ENCODE data around the gene SEMA3E. TPM values are rescaled to one million over a fixed set of nuclear protein-coding genes. Genes with fewer than 3 reads are reported as not detected.

The SEMA3E gene
- total and polyA plus RNA-seq, 5 donors from 2014 or later: not detected

DNA sequence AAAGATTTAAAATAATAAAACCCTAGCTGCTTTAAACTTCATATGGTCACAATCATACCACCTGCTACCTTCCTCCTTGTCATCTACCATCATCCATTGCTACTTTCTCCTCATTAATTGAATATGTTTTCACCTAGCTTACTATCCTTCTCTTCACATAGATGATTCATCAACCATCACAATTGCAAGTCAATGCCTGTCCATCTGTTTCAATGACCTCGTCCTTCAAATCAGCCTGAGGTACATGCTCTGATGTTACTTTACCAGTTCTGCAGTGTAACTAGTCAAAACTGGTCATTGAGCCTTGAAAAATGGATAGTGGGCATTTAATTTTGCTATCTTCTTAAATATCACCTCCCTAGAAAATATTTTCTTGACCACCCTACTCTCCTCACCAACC is 164.7 kb downstream of the SEMA3E start:
- no peak for DNase-seq
- no peak overlapping the region for H3K27ac Mint-ChIP-seq
- no peak overlapping the region for H3K4me3 Mint-ChIP-seq

DNA sequence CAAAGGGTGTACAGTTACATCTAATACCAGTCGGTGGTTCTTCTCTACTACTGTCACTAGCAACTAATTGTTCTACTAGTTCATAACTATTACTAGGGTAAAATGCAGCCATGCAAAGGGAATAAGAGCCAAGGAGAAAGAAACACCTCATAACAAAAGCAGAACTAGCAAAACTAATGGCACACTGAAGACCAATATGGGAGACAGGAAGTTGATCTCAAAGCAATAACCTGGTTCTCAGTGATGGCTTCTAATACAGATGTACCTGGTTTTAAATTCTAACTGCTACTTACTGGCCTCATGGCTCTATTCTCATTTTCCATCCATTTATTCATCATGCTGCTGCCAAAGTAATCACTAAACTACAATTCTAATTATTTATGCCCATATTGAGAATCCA is 170.3 kb downstream of the SEMA3E start:
- no peaks in the 10 kb centered on the region for H3K36me3 Mint-ChIP-seq
- H3K4me3 Mint-ChIP-seq: no peak overlapping the region
- no peaks in the 10 kb centered on the region for H3K4me1 ChIP-seq (ENCODE audit: control insufficient read depth, insufficient read depth, low read length, poor library complexity, severe bottlenecking)
- H3K4me1 Mint-ChIP-seq: no peaks in the 10 kb centered on the region
- peaks cover 0 to 17% (median 3%) of the 10 kb centered on the region in 7 donors for H3K9me3 Mint-ChIP-seq
- DNase-seq: no peak
- no peak for ATAC-seq (ENCODE audit: low read depth in 2 of 2)
- H3K9me3 ChIP-seq (ENCODE audit: control insufficient read depth in 2 of 2, low read length in 2 of 2): peaks cover 0 to 2% of the 10 kb centered on the region in 2 experiments
- no peak overlapping the region for H3K27ac Mint-ChIP-seq
- H3K27me3 Mint-ChIP-seq: no peaks in the 10 kb centered on the region
- H3K36me3 ChIP-seq (ENCODE audit: control insufficient read depth, insufficient read depth, low read length): no peaks in the 10 kb centered on the region
- no peak overlapping the region for H3K4me3 ChIP-seq (ENCODE audit: low read depth, low read length)
- H3K27me3 ChIP-seq (ENCODE audit: control insufficient read depth, insufficient read depth, low read length): no peaks in the 10 kb centered on the region
- no peak overlapping the region for H3K27ac ChIP-seq (ENCODE audit: insufficient read depth, low read length, poor library complexity, severe bottlenecking)

More for the DNA sequence above, 164.7 kb downstream of the SEMA3E start:
- H3K36me3 ChIP-seq (ENCODE audit: control insufficient read depth, insufficient read depth, low read length): no peaks in the 10 kb centered on the region
- no peaks in the 10 kb centered on the region for H3K27me3 Mint-ChIP-seq
- H3K4me1 Mint-ChIP-seq: peaks cover 0 to 5% (median 0%) of the 10 kb centered on the region in 4 donors
- no peak overlapping the region for H3K27ac ChIP-seq (ENCODE audit: insufficient read depth, low read length, poor library complexity, severe bottlenecking)
- no peaks in the 10 kb centered on the region for H3K9me3 ChIP-seq (ENCODE audit: control insufficient read depth in 2 of 2, low read length in 2 of 2)
- no peaks in the 10 kb centered on the region for H3K36me3 Mint-ChIP-seq
- H3K27me3 ChIP-seq (ENCODE audit: control insufficient read depth, insufficient read depth, low read length): no peaks in the 10 kb centered on the region
- H3K4me1 ChIP-seq (ENCODE audit: control insufficient read depth, insufficient read depth, low read length, poor library complexity, severe bottlenecking): no peaks in the 10 kb centered on the region
- H3K4me3 ChIP-seq (ENCODE audit: low read depth, low read length): no peak overlapping the region
- no peak for ATAC-seq (ENCODE audit: low read depth in 2 of 2)
- peaks cover 0 to 13% (median 11%) of the 10 kb centered on the region in 7 donors for H3K9me3 Mint-ChIP-seq

DNA sequence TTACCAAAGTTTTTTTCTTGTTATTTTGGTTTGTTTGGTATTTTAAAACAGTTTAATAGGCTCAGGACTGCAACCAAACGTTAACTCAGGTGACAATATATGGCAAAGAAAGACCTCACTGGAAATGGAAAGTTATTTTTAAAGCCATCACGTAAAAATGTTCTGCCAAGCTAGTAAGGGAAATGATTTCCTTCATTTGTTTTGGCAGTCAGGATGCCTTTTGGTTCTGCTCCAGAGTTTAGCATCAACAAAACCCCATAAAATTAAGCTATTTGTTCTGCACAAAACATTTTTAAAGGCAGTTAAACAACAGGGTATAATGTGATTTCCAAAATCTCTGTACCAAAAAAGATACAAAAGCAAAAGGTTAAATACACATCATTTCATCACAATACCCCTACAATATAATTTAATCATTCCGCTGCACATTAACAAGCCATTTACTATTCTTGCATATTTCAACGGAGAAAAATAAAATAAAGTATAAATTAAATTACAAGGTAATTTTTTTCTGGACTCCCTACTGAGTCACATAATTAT is 172.4 kb downstream of the SEMA3E start:
- no peak for DNase-seq
- peaks cover 0 to 13% (median 5%) of the 10 kb centered on the region in 7 donors for H3K9me3 Mint-ChIP-seq
- H3K27me3 ChIP-seq (ENCODE audit: control insufficient read depth, insufficient read depth, low read length): no peaks in the 10 kb centered on the region
- H3K36me3 Mint-ChIP-seq: no peaks in the 10 kb centered on the region
- no peaks in the 10 kb centered on the region for H3K4me1 Mint-ChIP-seq
- H3K27me3 Mint-ChIP-seq: no peaks in the 10 kb centered on the region
- no peak overlapping the region for H3K4me3 ChIP-seq (ENCODE audit: low read depth, low read length)
- peaks cover 2 to 9% of the 10 kb centered on the region in 2 experiments for H3K9me3 ChIP-seq (ENCODE audit: control insufficient read depth in 2 of 2, low read length in 2 of 2)
- H3K36me3 ChIP-seq (ENCODE audit: control insufficient read depth, insufficient read depth, low read length): no peaks in the 10 kb centered on the region
- H3K4me3 Mint-ChIP-seq: no peak overlapping the region
- no peaks in the 10 kb centered on the region for H3K4me1 ChIP-seq (ENCODE audit: control insufficient read depth, insufficient read depth, low read length, poor library complexity, severe bottlenecking)
- no peak overlapping the region for H3K27ac Mint-ChIP-seq
- H3K27ac ChIP-seq (ENCODE audit: insufficient read depth, low read length, poor library complexity, severe bottlenecking): no peak overlapping the region
- no peak for ATAC-seq (ENCODE audit: low read depth in 2 of 2)

DNA sequence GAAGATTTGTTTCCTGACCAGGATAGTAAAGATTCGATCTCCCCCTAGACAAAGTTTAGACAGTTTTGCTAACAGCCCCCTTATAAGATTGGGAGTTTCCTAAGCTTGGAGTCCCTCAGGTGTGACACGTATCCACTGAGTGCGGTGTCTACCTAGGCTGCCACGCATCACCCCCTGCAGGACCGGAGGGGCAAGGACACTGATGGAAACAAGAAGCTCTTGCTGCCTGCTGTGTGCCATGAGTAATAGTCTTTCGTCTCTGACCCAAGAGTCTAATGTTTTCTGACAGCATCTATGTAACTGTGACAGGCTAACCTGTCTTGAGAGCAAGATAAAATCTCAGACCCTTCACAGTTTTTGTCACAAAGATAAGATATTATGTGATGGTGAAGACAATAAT is 173.5 kb downstream of the SEMA3E start:
- no peaks in the 10 kb centered on the region for H3K4me1 Mint-ChIP-seq
- H3K27ac Mint-ChIP-seq: no peak overlapping the region
- no peak for DNase-seq
- H3K36me3 ChIP-seq (ENCODE audit: control insufficient read depth, insufficient read depth, low read length): no peaks in the 10 kb centered on the region
- ATAC-seq (ENCODE audit: low read depth in 2 of 2): no peak
- no peak overlapping the region for H3K4me3 Mint-ChIP-seq
- H3K27me3 Mint-ChIP-seq: no peaks in the 10 kb centered on the region
- H3K4me3 ChIP-seq (ENCODE audit: low read depth, low read length): no peak overlapping the region
- no peaks in the 10 kb centered on the region for H3K27me3 ChIP-seq (ENCODE audit: control insufficient read depth, insufficient read depth, low read length)
- no peak overlapping the region for H3K27ac ChIP-seq (ENCODE audit: insufficient read depth, low read length, poor library complexity, severe bottlenecking)
- H3K9me3 Mint-ChIP-seq: peaks cover 0 to 13% (median 5%) of the 10 kb centered on the region in 7 donors
- H3K36me3 Mint-ChIP-seq: no peaks in the 10 kb centered on the region
- no peaks in the 10 kb centered on the region for H3K4me1 ChIP-seq (ENCODE audit: control insufficient read depth, insufficient read depth, low read length, poor library complexity, severe bottlenecking)
- peaks cover 2 to 9% of the 10 kb centered on the region in 2 experiments for H3K9me3 ChIP-seq (ENCODE audit: control insufficient read depth in 2 of 2, low read length in 2 of 2)

DNA sequence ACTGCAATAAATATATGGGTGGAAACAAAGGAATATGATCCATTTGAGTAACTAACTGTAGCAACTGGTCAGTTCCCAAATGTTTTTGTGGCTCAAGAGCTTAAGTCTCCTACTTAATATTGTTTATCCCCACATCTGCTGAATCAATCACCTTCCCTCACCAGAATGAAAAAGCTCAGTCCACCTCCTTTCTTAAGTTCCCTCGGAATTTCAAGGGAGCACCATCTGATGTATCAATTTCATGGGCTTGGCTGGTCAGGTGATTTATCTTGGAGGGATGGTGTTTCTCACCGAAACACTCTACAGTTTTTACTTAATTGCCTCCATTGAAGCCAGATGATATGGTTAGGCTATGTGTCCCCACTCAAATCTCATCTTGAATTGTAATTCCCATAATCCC is 176.6 kb downstream of the SEMA3E start:
- Mint-ChIP-seq H3K4me3 (no peak overlapping the region), H3K27me3 (no peaks in the 10 kb centered on the region)

DNA sequence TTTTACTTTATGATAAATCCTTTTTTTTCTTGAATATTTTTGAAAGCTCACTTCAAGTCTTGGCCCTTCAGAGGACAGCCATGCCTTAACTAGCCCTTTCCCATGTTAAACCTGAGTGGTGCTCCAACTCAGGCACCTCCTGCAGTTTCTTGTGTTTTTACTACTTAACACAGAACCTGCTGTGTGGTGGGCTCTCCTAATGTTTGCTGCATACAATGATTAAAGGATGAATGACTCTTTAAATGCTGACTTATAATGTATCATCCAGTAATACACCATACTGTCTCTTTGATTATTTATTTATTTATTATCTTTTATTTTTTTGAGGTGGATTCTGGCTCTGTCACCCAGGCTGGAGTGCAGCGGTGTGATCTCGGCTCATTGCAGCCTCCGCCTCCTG is 179.4 kb downstream of the SEMA3E start:
- no peak for ATAC-seq (ENCODE audit: low read depth in 2 of 2)
- Histone ChIP-seq H3K9me3 (ENCODE audit: control insufficient read depth in 2 of 2, low read length in 2 of 2) (peaks cover 0 to 9% of the 10 kb centered on the region in 2 experiments), H3K4me3 (ENCODE audit: low read depth, low read length) (no peak overlapping the region), H3K4me1 (ENCODE audit: control insufficient read depth, insufficient read depth, low read length, poor library complexity, severe bottlenecking) (no peaks in the 10 kb centered on the region), H3K27ac (ENCODE audit: insufficient read depth, low read length, poor library complexity, severe bottlenecking) (no peak overlapping the region), H3K27me3 (ENCODE audit: control insufficient read depth, insufficient read depth, low read length) (no peaks in the 10 kb centered on the region), H3K36me3 (ENCODE audit: control insufficient read depth, insufficient read depth, low read length) (no peaks in the 10 kb centered on the region)
- Mint-ChIP-seq H3K36me3 (no peaks in the 10 kb centered on the region), H3K4me1 (no peaks in the 10 kb centered on the region), H3K4me3 (no peak overlapping the region), H3K9me3 (peaks cover 0 to 12% (median 4%) of the 10 kb centered on the region in 7 donors), H3K27me3 (no peaks in the 10 kb centered on the region), H3K27ac (no peak overlapping the region)
- no peak for DNase-seq

More for the DNA sequence above, 176.6 kb downstream of the SEMA3E start:
- DNase-seq: no peak
- Histone ChIP-seq H3K27me3 (ENCODE audit: control insufficient read depth, insufficient read depth, low read length) (no peaks in the 10 kb centered on the region), H3K9me3 (ENCODE audit: control insufficient read depth in 2 of 2, low read length in 2 of 2) (peaks cover 2 to 9% of the 10 kb centered on the region in 2 experiments), H3K27ac (ENCODE audit: insufficient read depth, low read length, poor library complexity, severe bottlenecking) (no peak overlapping the region), H3K4me1 (ENCODE audit: control insufficient read depth, insufficient read depth, low read length, poor library complexity, severe bottlenecking) (no peaks in the 10 kb centered on the region), H3K4me3 (ENCODE audit: low read depth, low read length) (no peak overlapping the region), H3K36me3 (ENCODE audit: control insufficient read depth, insufficient read depth, low read length) (no peaks in the 10 kb centered on the region)
- no peaks in the 10 kb centered on the region for H3K4me1 Mint-ChIP-seq
- ATAC-seq (ENCODE audit: low read depth in 2 of 2): no peak
- peaks cover 0 to 7% (median 2%) of the 10 kb centered on the region in 7 donors for H3K9me3 Mint-ChIP-seq
- H3K27ac Mint-ChIP-seq: no peak overlapping the region
- H3K36me3 Mint-ChIP-seq: no peaks in the 10 kb centered on the region

DNA sequence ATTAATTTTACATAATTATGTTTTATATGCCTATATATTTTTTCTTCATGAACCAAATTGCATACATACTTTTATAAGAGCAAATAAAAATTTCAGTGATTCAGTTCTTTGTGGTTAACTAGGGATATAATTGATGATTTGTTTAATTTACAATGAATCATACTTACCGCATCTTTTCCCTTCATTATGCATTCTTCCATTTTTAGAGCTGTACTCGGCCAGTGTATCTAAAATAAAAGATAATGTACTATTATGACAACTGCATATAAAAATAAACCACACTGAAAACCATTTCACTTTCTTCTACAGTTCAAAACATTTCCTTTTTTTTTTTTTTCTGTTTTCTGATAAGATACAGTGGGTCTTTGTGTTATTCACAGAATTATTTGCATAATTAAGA is 179.9 kb downstream of the SEMA3E start:
- no peaks in the 10 kb centered on the region for H3K27me3 ChIP-seq (ENCODE audit: control insufficient read depth, insufficient read depth, low read length)
- Mint-ChIP-seq H3K27ac (no peak overlapping the region), H3K4me3 (no peak overlapping the region), H3K4me1 (no peaks in the 10 kb centered on the region), H3K27me3 (no peaks in the 10 kb centered on the region), H3K36me3 (no peaks in the 10 kb centered on the region), H3K9me3 (peaks cover 0 to 12% (median 4%) of the 10 kb centered on the region in 7 donors)
- H3K27ac ChIP-seq (ENCODE audit: insufficient read depth, low read length, poor library complexity, severe bottlenecking): no peak overlapping the region
- H3K4me3 ChIP-seq (ENCODE audit: low read depth, low read length): no peak overlapping the region
- peaks cover 0 to 9% of the 10 kb centered on the region in 2 experiments for H3K9me3 ChIP-seq (ENCODE audit: control insufficient read depth in 2 of 2, low read length in 2 of 2)
- no peaks in the 10 kb centered on the region for H3K4me1 ChIP-seq (ENCODE audit: control insufficient read depth, insufficient read depth, low read length, poor library complexity, severe bottlenecking)
- ATAC-seq (ENCODE audit: low read depth in 2 of 2): no peak
- no peaks in the 10 kb centered on the region for H3K36me3 ChIP-seq (ENCODE audit: control insufficient read depth, insufficient read depth, low read length)
- no peak for DNase-seq

DNA sequence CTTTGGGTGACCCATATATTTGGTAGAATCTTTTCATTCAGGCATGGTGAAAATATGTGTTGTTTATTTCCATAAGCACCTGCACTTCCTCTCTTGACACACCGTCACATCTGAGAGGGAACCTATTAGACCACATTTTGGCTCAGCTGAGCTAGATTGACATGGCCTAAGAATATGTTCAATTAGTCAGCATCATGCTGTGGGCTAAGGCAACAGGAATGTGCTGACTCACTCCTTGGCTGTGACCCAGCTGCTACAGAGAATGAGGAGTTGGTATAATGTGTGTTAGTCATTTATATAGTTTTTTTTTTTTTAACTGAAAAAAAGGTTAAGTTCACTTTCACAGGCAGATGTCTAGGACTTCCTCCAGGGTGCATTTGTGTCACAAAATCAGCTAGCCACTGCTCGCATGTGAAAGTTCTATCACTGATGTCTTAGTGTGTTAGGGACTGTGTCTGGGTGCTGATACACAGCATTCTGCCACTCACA is 180.6 kb downstream of the SEMA3E start:
- Mint-ChIP-seq H3K27ac (no peak overlapping the region), H3K27me3 (no peaks in the 10 kb centered on the region), H3K36me3 (no peaks in the 10 kb centered on the region), H3K4me1 (no peaks in the 10 kb centered on the region), H3K4me3 (no peak overlapping the region), H3K9me3 (peaks cover 0 to 15% (median 4%) of the 10 kb centered on the region in 7 donors)
- Histone ChIP-seq H3K36me3 (ENCODE audit: control insufficient read depth, insufficient read depth, low read length) (no peaks in the 10 kb centered on the region), H3K4me1 (ENCODE audit: control insufficient read depth, insufficient read depth, low read length, poor library complexity, severe bottlenecking) (no peaks in the 10 kb centered on the region), H3K27ac (ENCODE audit: insufficient read depth, low read length, poor library complexity, severe bottlenecking) (no peak overlapping the region), H3K9me3 (ENCODE audit: control insufficient read depth in 2 of 2, low read length in 2 of 2) (peaks cover 0 to 9% of the 10 kb centered on the region in 2 experiments), H3K4me3 (ENCODE audit: low read depth, low read length) (no peak overlapping the region), H3K27me3 (ENCODE audit: control insufficient read depth, insufficient read depth, low read length) (no peaks in the 10 kb centered on the region)
- DNase-seq (no peak), ATAC-seq (ENCODE audit: low read depth in 2 of 2) (no peak)
